HG03135 (cell line): ENCODE measurements around the gene PRSS27.

Experiments used
- ATAC-seq: cut with Tn5 transposase; IDR thresholded peaks from one replicate; pipeline ENCODE4 v1.9.1; 2021; ENCODE audit warnings: mild to moderate bottlenecking, moderate library complexity; ENCODE audit not compliant: unreplicated experiment

Gene PRSS27

GRCh38 chr16:2710021-2710710 is 9.9 kb downstream of the PRSS27 start:
- ATAC-seq = no peak

GRCh38 chr16:2709588-2709984 is 10.4 kb downstream of the PRSS27 start:
- ATAC-seq = no peak

GRCh38 chr16:2708955-2709587 is 11.0 kb downstream of the PRSS27 start:
- no peak for ATAC-seq

- no peak for ATAC-seq
These were observed 11.8 kb downstream of the PRSS27 start for GRCh38 chr16:2708290-2708639.

- no peak for ATAC-seq
These were observed 12.4 kb downstream of the PRSS27 start for GRCh38 chr16:2707368-2708289.

GRCh38 chr16:2706611-2707311 is 13.3 kb downstream of the PRSS27 start:
- ATAC-seq = no peak

GRCh38 chr16:2706085-2706484 is 13.9 kb downstream of the PRSS27 start:
- ATAC-seq = no peak

GRCh38 chr16:2705351-2705750 is 14.7 kb downstream of the PRSS27 start:
- no peak for ATAC-seq

GRCh38 chr16:2704983-2705275 is 15.1 kb downstream of the PRSS27 start:
- ATAC-seq = no peak

- ATAC-seq = no peak
These were observed 15.7 kb downstream of the PRSS27 start for GRCh38 chr16:2704166-2704982.

- ATAC-seq = no peak
These were observed 16.9 kb downstream of the PRSS27 start for GRCh38 chr16:2702871-2703745.

- ATAC-seq = no peak
These were observed 17.6 kb downstream of the PRSS27 start for GRCh38 chr16:2702438-2702825.

- ATAC-seq = no peak
These were observed 18.1 kb downstream of the PRSS27 start for GRCh38 chr16:2701713-2702437.

- no peak for ATAC-seq
These were observed 18.8 kb downstream of the PRSS27 start for GRCh38 chr16:2701272-2701671.

GRCh38 chr16:2700786-2701185 is 19.2 kb downstream of the PRSS27 start:
- ATAC-seq = no peak

GRCh38 chr16:2699791-2700600 is 20.0 kb downstream of the PRSS27 start:
- no peak for ATAC-seq

- no peak for ATAC-seq
These were observed 20.9 kb downstream of the PRSS27 start for GRCh38 chr16:2698965-2699750.
